Gastrocnemius medialis (tissue), 4 donors: Measurements from ENCODE around the gene LMTK3. TPM values are rescaled to one million over a fixed set of nuclear protein-coding genes. Genes with fewer than 3 reads are reported as not detected.
A peak's percentile ranks its signal among the peaks of the same experiment; 100 is the strongest.

Source experiments
- ATAC-seq, 2 donors: fragments of 150-250 bp; one replicate each; pipeline ENCODE4 v1.9.1; 2016
- DNase-seq, 2 donors: peaks; one replicate each; pipeline ENCODE4 v3.0.0-alpha.2; 2019
- H3K27ac ChIP-seq, 4 donors: fragments of 200-600 bp; sonication (generic); 1 replicate in 1 of 4; 2 replicates in 3 of 4; pipeline ENCODE4 v1.5.1; 2016 to 2018; ENCODE audit warnings: mild to moderate bottlenecking in 2 of 4, moderate library complexity in 1 of 4
- H3K27me3 ChIP-seq, 3 donors: fragments of 200-600 bp; sonication (generic) in 2 of 3; 1 replicate in 1 of 3; 2 replicates in 2 of 3; pipeline versions ENCODE4 v1.5.1 to v1.6.0; 2016 to 2019; ENCODE audit warnings: mild to moderate bottlenecking in 1 of 3, moderate library complexity in 1 of 3
- H3K36me3 ChIP-seq, 2 donors: fragments of 200-600 bp; sonication (generic) in 1 of 2; one replicate each; pipeline ENCODE4 v1.5.1; 2017 to 2018
- H3K4me1 ChIP-seq, 2 donors: fragments of 200-600 bp; sonication (generic) in 1 of 2; one replicate each; pipeline ENCODE4 v1.5.1; 2016 to 2017; ENCODE audit warnings: mild to moderate bottlenecking in 2 of 2
- H3K4me3 ChIP-seq, 4 donors: fragments of 200-600 bp; sonication (generic) in 3 of 4; 1 replicate in 1 of 4; 2 replicates in 3 of 4; pipeline ENCODE4 v1.5.1; 2016 to 2019; ENCODE audit warnings: mild to moderate bottlenecking in 2 of 4
- H3K9me3 ChIP-seq, 3 donors: fragments of 200-600 bp; sonication (generic) in 2 of 3; 1 replicate in 1 of 3; 2 replicates in 2 of 3; pipeline ENCODE4 v1.5.1; 2016 to 2019
- POLR2A ChIP-seq, 2 donors: fragments of 450-650 bp; IDR thresholded peaks; one replicate each; pipeline ENCODE4 v1.6.1; 2017; ENCODE audit warnings: antibody characterized with exemption in 2 of 2, mild to moderate bottlenecking in 2 of 2, moderate library complexity in 2 of 2
- in situ Hi-C, 4 donors: fragments of 200-750 bp; cut with MboI; loops; one replicate each; pipeline versions ENCODE4 v1.15.0 to v1.8.0; 2017; ENCODE audit warnings: low sequenced_read_pairs in 4 of 4
- intact Hi-C: fragments of 100-400 bp; cut with DNase I; formaldehyde crosslinking; loops from one replicate; pipeline ENCODE4 v1.15.1; 2023; ENCODE audit warnings: low total_unique reads
- total RNA-seq, 4 donors: library from RNA; depleted of rRNA; stranded (reverse); fragments of >200 nt; gene quantifications; one replicate each; pipeline versions ENCODE4 v1.1.0 to v1.2.3, GENCODE V29; 2016
- TF ChIP-seq, protein P1 (sequence below), 5 experiments: fragments of 450-650 bp in 3 of 5; fragments of 200-600 bp in 2 of 5; sonication (generic) in 2 of 5; IDR thresholded peaks in 4 of 5; conservative IDR thresholded peaks in 1 of 5; 1 replicate in 4 of 5; 2 replicates in 1 of 5; pipeline ENCODE4 v1.5.1; 2016 to 2019; ENCODE audit warnings: antibody characterized with exemption in 5 of 5, mild to moderate bottlenecking in 3 of 5, moderate library complexity in 3 of 5

The LMTK3 gene, protein sequence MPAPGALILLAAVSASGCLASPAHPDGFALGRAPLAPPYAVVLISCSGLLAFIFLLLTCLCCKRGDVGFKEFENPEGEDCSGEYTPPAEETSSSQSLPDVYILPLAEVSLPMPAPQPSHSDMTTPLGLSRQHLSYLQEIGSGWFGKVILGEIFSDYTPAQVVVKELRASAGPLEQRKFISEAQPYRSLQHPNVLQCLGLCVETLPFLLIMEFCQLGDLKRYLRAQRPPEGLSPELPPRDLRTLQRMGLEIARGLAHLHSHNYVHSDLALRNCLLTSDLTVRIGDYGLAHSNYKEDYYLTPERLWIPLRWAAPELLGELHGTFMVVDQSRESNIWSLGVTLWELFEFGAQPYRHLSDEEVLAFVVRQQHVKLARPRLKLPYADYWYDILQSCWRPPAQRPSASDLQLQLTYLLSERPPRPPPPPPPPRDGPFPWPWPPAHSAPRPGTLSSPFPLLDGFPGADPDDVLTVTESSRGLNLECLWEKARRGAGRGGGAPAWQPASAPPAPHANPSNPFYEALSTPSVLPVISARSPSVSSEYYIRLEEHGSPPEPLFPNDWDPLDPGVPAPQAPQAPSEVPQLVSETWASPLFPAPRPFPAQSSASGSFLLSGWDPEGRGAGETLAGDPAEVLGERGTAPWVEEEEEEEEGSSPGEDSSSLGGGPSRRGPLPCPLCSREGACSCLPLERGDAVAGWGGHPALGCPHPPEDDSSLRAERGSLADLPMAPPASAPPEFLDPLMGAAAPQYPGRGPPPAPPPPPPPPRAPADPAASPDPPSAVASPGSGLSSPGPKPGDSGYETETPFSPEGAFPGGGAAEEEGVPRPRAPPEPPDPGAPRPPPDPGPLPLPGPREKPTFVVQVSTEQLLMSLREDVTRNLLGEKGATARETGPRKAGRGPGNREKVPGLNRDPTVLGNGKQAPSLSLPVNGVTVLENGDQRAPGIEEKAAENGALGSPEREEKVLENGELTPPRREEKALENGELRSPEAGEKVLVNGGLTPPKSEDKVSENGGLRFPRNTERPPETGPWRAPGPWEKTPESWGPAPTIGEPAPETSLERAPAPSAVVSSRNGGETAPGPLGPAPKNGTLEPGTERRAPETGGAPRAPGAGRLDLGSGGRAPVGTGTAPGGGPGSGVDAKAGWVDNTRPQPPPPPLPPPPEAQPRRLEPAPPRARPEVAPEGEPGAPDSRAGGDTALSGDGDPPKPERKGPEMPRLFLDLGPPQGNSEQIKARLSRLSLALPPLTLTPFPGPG (N-terminal part only)
- total RNA-seq, result not detected

DNA sequence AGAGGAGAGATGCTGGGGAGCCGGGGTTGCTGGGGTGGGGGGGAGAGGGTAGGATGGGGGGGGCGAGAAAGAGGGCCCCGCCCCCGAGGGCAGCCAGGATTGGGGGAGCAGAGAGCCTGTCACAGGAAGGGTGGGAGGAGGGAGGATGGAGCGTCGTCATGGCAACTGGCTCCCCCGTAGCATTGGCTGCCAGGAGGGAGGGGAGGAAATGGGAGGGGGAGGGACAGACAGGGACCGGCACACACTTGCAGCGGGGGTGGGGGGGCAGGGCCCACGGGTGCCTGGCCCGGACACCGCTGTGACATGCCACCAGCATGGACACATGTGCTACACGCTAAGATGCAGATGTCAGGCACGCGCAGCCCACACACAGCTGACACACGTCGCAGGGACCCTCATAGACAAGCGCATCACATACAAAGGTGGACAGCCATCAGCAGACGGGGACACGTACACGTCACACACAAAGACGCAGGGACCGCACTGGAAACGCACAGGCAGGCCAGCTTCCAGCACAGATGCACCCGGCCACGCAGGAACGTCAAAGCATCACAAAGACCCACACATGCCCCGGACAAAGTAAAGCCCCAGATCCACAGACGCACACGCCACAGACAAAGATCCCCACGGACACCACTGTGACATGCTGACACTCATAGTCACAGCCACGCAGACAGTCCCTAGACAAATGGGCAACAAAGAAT is at the start of gene LMTK3:
LMTK3 (minus strand) TSS at position 36 of the 704 bp plus-strand sequence. CDS start 259 bp downstream, outside the sequence.
- peak within 1 kb of the TSS in 3 of 4 donors; percentile 5 to 33 (median 27) for H3K4me3 ChIP-seq
- no peaks in the 10 kb centered on the region for H3K9me3 ChIP-seq
- no peaks in the 10 kb centered on the region for H3K36me3 ChIP-seq
- intact Hi-C loops (no loop called here), in situ Hi-C loops (no loop called here)
- peaks cover 21 to 31% (median 30%) of the 10 kb centered on the region in 3 donors for H3K27me3 ChIP-seq
- DNase-seq (no peak), ATAC-seq (no peak)
- no peak within 1 kb of the TSS for H3K27ac ChIP-seq
- TF ChIP-seq, protein P1, sequence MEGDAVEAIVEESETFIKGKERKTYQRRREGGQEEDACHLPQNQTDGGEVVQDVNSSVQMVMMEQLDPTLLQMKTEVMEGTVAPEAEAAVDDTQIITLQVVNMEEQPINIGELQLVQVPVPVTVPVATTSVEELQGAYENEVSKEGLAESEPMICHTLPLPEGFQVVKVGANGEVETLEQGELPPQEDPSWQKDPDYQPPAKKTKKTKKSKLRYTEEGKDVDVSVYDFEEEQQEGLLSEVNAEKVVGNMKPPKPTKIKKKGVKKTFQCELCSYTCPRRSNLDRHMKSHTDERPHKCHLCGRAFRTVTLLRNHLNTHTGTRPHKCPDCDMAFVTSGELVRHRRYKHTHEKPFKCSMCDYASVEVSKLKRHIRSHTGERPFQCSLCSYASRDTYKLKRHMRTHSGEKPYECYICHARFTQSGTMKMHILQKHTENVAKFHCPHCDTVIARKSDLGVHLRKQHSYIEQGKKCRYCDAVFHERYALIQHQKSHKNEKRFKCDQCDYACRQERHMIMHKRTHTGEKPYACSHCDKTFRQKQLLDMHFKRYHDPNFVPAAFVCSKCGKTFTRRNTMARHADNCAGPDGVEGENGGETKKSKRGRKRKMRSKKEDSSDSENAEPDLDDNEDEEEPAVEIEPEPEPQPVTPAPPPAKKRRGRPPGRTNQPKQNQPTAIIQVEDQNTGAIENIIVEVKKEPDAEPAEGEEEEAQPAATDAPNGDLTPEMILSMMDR (IDR thresholded peaks at IDR 0.05 in 4 of 5, conservative IDR thresholded peaks at IDR 0.05 in 1 of 5), result no peak
- TF ChIP-seq POLR2A (IDR thresholded peaks at IDR 0.05), result no peak
- H3K4me1 ChIP-seq, result peaks cover 4 to 9% of the 10 kb centered on the region in 2 donors

DNA sequence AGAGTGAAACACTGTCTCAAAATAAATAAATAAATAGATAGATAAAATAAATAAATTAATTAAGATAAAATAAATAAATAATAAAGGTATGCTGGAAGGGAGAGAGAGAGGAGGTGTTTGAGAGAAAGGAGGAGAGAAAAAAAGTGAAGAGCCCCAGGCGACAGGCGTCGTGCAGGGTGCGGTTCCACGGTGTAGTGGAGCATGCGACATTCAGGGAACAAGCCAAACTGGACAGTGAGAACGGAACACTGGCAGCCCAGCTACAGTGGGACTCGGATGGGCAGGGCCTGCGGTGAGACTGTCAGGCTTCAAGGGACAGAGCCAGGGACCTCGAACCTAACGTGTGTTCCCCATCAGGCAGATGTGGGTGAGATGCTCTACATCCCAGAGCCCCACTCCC is 49.8 kb upstream of the LMTK3 start:
- H3K27me3 ChIP-seq, result no peaks in the 10 kb centered on the region
- no peaks in the 10 kb centered on the region for H3K36me3 ChIP-seq
- no peak overlapping the region for H3K4me3 ChIP-seq
- in situ Hi-C loops, result no loop called here
- ATAC-seq (no peak), DNase-seq (no peak)
- no peak for TF ChIP-seq POLR2A (IDR thresholded peaks at IDR 0.05)
- TF ChIP-seq, protein P1 (IDR thresholded peaks at IDR 0.05 in 4 of 5, conservative IDR thresholded peaks at IDR 0.05 in 1 of 5), result no peak
- intact Hi-C loops, result no loop called here
- no peak overlapping the region for H3K27ac ChIP-seq
- peaks cover 0 to 7% of the 10 kb centered on the region in 2 donors for H3K4me1 ChIP-seq
- H3K9me3 ChIP-seq, result no peaks in the 10 kb centered on the region

DNA sequence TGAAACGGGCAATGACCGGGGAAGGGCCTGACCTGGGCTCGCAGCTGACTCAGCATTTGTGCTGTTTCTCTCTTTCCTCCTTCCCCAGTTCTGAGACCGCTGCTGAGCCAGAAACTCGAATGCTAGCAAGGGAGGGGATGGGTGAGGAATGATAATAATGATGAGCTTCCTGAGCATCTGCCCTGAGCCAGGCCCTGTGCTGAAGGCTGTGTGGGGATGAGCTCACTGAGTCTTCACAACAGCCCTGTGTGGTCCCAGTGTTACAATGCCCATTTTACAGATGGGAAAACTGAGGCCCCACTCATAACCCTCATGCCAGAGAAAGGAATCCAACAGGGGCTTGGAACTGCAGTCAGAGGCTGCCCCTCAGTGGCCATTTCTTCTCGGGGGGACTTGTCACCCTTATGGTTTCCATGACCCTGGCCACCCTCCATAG is 48.5 kb upstream of the LMTK3 start:
- no peak for DNase-seq
- Histone ChIP-seq H3K27me3 (no peaks in the 10 kb centered on the region), H3K4me3 (no peak overlapping the region)

More for the DNA sequence above, 48.5 kb upstream of the LMTK3 start:
- in situ Hi-C loops, result no loop called here
- Histone ChIP-seq H3K9me3 (no peaks in the 10 kb centered on the region), H3K27ac (no peak overlapping the region), H3K4me1 (peaks cover 0 to 7% of the 10 kb centered on the region in 2 donors), H3K36me3 (no peaks in the 10 kb centered on the region)
- no peak for ATAC-seq
- intact Hi-C loops, result no loop called here
- TF ChIP-seq, protein P1 (IDR thresholded peaks at IDR 0.05 in 4 of 5, conservative IDR thresholded peaks at IDR 0.05 in 1 of 5), result no peak
- no peak for TF ChIP-seq POLR2A (IDR thresholded peaks at IDR 0.05)
